GM18499 (cell line): ENCODE measurements around the gene SLC16A14.
A peak's percentile ranks its signal among the peaks of the same experiment; 100 is the strongest.

ENCODE experiments used
- ATAC-seq: cut with Tn5 transposase; IDR thresholded peaks from one replicate; pipeline ENCODE4 v1.9.1; 2021; ENCODE audit warnings: moderate number of reproducible peaks; ENCODE audit not compliant: insufficient read depth, unreplicated experiment

SLC16A14 gene

GRCh38 chr2:230043461-230043860 is 25.3 kb downstream of the SLC16A14 start:
- no peak for ATAC-seq

GRCh38 chr2:230043025-230043424 is 25.7 kb downstream of the SLC16A14 start:
- ATAC-seq: no peak

- ATAC-seq: no peak
Measured at GRCh38 chr2:230042195-230042594, 26.5 kb downstream of the SLC16A14 start.

GRCh38 chr2:230023313-230023712 is 45.4 kb downstream of the SLC16A14 start:
- no peak for ATAC-seq

- ATAC-seq: no peak
Measured at GRCh38 chr2:230019742-230020141, 49.0 kb downstream of the SLC16A14 start.

GRCh38 chr2:230018153-230018552 is 50.6 kb downstream of the SLC16A14 start:
- ATAC-seq: no peak

- no peak for ATAC-seq
Measured at GRCh38 chr2:230016844-230017243, 51.9 kb downstream of the SLC16A14 start.

GRCh38 chr2:230012267-230012884 is 56.3 kb downstream of the SLC16A14 start:
- no peak for ATAC-seq

- no peak for ATAC-seq
Measured at GRCh38 chr2:230011617-230012016, 57.1 kb downstream of the SLC16A14 start.

GRCh38 chr2:230010501-230010900 is 58.2 kb downstream of the SLC16A14 start:
- no peak for ATAC-seq

- no peak for ATAC-seq
Measured at GRCh38 chr2:230008708-230009066, 60.0 kb downstream of the SLC16A14 start.

- no peak for ATAC-seq
Measured at GRCh38 chr2:230007931-230008707, 60.6 kb downstream of the SLC16A14 start.

- ATAC-seq: peak; percentile 92
Measured at GRCh38 chr2:230000118-230000841, 68.4 kb downstream of the SLC16A14 start.

- no peak for ATAC-seq
Measured at GRCh38 chr2:229997565-229997964, 71.2 kb downstream of the SLC16A14 start.

GRCh38 chr2:229996320-229996719 is 72.4 kb downstream of the SLC16A14 start:
- no peak for ATAC-seq

- ATAC-seq: no peak
Measured at GRCh38 chr2:229993236-229993635, 75.5 kb downstream of the SLC16A14 start.
